Dendritic cell treated with granulocyte-macrophage colony-stimulating factor and Interleukin-4, amounts not matched to agents 40 ng/mL and 50 ng/mL, for 4 days (primary cell): ENCODE measurements around the gene CYS1.

Source experiments
- H3K27ac Mint-ChIP-seq: one replicate; pipeline ENCODE4 v1.8.0; 2022; ENCODE audit warnings: mild to moderate bottlenecking, mixed read lengths
- H3K27me3 Mint-ChIP-seq: one replicate; pipeline ENCODE4 v1.8.0; 2022; ENCODE audit warnings: mild to moderate bottlenecking, mixed read lengths
- H3K36me3 Mint-ChIP-seq: one replicate; pipeline ENCODE4 v1.8.0; 2022; ENCODE audit warnings: low read depth, mixed read lengths
- H3K4me1 Mint-ChIP-seq: one replicate; pipeline ENCODE4 v1.8.0; 2022; ENCODE audit warnings: low read depth, mixed read lengths
- H3K4me3 Mint-ChIP-seq: one replicate; pipeline ENCODE4 v1.8.0; 2022; ENCODE audit warnings: mild to moderate bottlenecking, moderate library complexity, mixed read lengths
- H3K9me3 Mint-ChIP-seq: one replicate; pipeline ENCODE4 v1.8.0; 2022; ENCODE audit warnings: mixed read lengths
- intact Hi-C: fragments of 100-400 bp; cut with micrococcal nuclease; formaldehyde crosslinking; loops from one replicate; pipeline ENCODE4 v1.15.0; 2022

CYS1 gene

GRCh38 chr2:10079870-10080535 is at the start of gene CYS1:
Gene CYS1 (minus strand): TSS chr2:10080411. CDS start chr2:10080223, 188 bp downstream.
- H3K27me3 Mint-ChIP-seq = peaks cover 87% of the 10 kb centered on the region
- no peaks in the 10 kb centered on the region for H3K9me3 Mint-ChIP-seq
- peaks cover 10% of the 10 kb centered on the region for H3K4me1 Mint-ChIP-seq
- H3K27ac Mint-ChIP-seq = no peak within 1 kb of the TSS
- no peaks in the 10 kb centered on the region for H3K36me3 Mint-ChIP-seq
- H3K4me3 Mint-ChIP-seq = peak within 1 kb of the TSS; percentile 55
- intact Hi-C loops = loop anchor here (10.0 kb wide), 1 partner anchor 585 kb away; no protein-coding TSS in a partner anchor

GRCh38 chr2:10129490-10129889 is 49.3 kb upstream of the CYS1 start:
- H3K4me1 Mint-ChIP-seq = peaks cover 23% of the 10 kb centered on the region
- H3K9me3 Mint-ChIP-seq = no peaks in the 10 kb centered on the region
- no peak overlapping the region for H3K27ac Mint-ChIP-seq

DNA sequence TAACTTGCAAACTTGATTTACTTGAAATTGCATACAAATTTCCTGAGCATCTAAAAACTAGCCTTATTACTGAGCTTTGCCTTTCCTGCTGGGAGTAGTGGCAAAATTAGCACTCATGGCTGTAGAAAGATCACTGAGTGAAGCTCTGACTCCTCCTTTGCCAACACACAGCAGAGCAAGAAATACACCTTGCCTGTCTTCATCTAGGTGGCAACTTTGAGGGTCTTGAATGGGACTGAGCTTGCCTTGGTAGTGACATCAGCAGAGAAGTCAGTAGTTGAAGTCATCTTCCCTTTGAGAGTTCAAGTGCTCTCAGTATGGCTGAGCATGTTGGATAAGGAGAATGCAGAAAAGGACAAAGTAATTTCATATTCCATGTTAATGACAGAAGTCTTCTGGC is 48.2 kb upstream of the CYS1 start:
- intact Hi-C loops = loop anchor here (10.0 kb wide), 1 partner anchor 686 kb away; the partner anchor contains the start of gene PDIA6
- Mint-ChIP-seq H3K27ac (no peak overlapping the region), H3K4me1 (peaks cover 30% of the 10 kb centered on the region), H3K4me3 (no peak overlapping the region), H3K27me3 (peaks cover 4% of the 10 kb centered on the region), H3K36me3 (no peaks in the 10 kb centered on the region), H3K9me3 (no peaks in the 10 kb centered on the region)

More at GRCh38 chr2:10129490-10129889, 49.3 kb upstream of the CYS1 start:
- Mint-ChIP-seq H3K36me3 (no peaks in the 10 kb centered on the region), H3K4me3 (no peak overlapping the region), H3K27me3 (no peaks in the 10 kb centered on the region)
- intact Hi-C loops = loop anchor here (10.0 kb wide), 1 partner anchor 685 kb away; the partner anchor contains the start of gene PDIA6

DNA sequence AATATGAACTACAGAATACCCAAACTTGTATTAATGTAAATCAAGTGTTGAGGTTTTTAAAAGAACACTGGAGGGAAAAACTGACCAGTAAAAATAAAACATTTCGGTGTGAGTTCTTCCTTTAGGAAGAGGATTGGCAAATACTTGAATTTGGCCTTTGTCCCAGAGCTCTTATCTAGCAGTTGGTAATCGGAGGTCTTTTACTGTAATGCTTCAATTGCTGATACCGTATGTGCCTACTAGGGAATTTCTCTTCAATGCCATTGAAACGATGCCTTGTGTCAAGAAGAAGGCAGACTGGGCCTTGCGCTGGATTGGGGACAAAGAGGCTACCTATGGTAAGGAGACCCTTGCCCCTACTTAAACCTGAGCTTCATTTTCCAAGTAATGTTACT is 46.4 kb upstream of the CYS1 start:
- Mint-ChIP-seq H3K27ac (no peak overlapping the region), H3K4me1 (peaks cover 43% of the 10 kb centered on the region), H3K4me3 (no peak overlapping the region), H3K9me3 (no peaks in the 10 kb centered on the region), H3K27me3 (peaks cover 8% of the 10 kb centered on the region), H3K36me3 (no peaks in the 10 kb centered on the region)
- intact Hi-C loops = loop anchor here (10.0 kb wide), 1 partner anchor 688 kb away; the partner anchor contains the start of gene PDIA6

DNA sequence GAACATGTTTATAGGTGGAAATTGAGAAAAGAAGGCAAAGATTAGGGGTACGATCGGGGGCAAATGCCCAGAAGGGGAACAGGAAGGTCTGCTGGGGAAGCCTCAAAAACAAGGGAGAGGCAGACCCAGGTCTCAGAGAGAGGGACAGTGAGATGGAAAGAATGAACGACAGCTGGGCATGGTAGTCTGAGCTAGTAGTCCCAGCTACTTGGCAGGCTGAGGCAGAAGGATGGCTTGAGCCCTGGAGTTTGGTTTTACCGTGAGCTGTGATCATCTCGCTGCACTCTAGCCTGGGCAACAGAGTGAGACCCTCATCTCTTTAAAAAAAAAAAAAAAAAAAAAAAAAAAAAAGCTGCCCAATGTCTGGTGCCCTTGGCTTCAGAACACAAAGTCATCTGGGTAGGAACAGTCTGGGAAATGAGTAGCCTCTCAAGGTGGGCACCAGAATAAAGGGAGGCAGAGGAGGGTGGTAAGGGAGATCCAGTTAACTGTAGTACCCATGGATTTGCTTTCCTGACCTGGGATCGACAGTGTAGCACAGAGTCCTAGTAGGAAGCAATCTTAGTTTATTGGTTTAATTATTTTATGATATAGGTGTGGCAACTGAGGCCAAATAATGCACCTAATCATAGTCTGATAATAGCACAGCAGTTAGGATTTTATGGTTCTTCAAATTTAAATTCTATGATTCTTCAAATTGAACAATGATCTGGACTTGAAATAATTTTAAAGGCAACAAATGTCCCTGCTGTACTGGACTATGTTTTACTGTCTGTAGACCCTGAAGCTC is 45.8 kb upstream of the CYS1 start:
- Mint-ChIP-seq H3K4me1 (peaks cover 49% of the 10 kb centered on the region), H3K36me3 (no peaks in the 10 kb centered on the region), H3K4me3 (no peak overlapping the region), H3K9me3 (no peaks in the 10 kb centered on the region), H3K27ac (no peak overlapping the region), H3K27me3 (peaks cover 8% of the 10 kb centered on the region)
- intact Hi-C loops = loop anchor here (10.0 kb wide), 1 partner anchor 689 kb away; the partner anchor contains the start of gene PDIA6

DNA sequence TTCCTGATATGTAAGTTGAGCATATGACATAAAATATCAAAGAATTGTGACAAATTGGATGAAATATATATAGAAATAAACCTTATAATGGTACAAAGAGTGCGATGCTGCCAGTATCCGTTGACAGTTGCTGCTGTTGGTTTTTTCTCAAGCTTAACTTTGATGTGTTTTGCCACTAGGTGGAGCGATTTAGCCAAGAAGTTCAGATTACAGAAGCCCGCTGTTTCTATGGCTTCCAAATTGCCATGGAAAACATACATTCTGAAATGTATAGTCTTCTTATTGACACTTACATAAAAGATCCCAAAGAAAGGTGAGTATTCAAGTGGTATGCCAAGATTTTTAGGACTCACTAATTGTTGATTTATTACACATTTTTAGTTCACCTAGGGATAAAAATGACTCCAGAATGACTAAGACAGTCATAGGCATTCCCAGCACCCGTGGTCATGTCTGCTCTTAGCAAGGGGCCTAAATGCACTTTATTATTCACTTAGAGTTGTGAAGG is 44.4 kb upstream of the CYS1 start:
- intact Hi-C loops = loop anchor here (1.0 to 10.0 kb wide), 3 partner anchors 311 to 690 kb away; partner anchors contain the start of gene PDIA6
- Mint-ChIP-seq H3K4me1 (peaks cover 52% of the 10 kb centered on the region), H3K4me3 (no peak overlapping the region), H3K27ac (no peak overlapping the region), H3K36me3 (peaks cover 6% of the 10 kb centered on the region), H3K9me3 (no peaks in the 10 kb centered on the region), H3K27me3 (peaks cover 8% of the 10 kb centered on the region)

- no peak overlapping the region for H3K27ac Mint-ChIP-seq
- peaks cover 8% of the 10 kb centered on the region for H3K27me3 Mint-ChIP-seq
- intact Hi-C loops = loop anchor here (1.0 to 10.0 kb wide), 3 partner anchors 162 to 692 kb away; partner anchors contain the start of gene PDIA6
- peaks cover 6% of the 10 kb centered on the region for H3K36me3 Mint-ChIP-seq
- H3K4me3 Mint-ChIP-seq = peak overlapping the region; percentile 79
- H3K9me3 Mint-ChIP-seq = no peaks in the 10 kb centered on the region
- peaks cover 48% of the 10 kb centered on the region for H3K4me1 Mint-ChIP-seq
These were observed 43.1 kb upstream of the CYS1 start for GRCh38 chr2:10123281-10123680.

DNA sequence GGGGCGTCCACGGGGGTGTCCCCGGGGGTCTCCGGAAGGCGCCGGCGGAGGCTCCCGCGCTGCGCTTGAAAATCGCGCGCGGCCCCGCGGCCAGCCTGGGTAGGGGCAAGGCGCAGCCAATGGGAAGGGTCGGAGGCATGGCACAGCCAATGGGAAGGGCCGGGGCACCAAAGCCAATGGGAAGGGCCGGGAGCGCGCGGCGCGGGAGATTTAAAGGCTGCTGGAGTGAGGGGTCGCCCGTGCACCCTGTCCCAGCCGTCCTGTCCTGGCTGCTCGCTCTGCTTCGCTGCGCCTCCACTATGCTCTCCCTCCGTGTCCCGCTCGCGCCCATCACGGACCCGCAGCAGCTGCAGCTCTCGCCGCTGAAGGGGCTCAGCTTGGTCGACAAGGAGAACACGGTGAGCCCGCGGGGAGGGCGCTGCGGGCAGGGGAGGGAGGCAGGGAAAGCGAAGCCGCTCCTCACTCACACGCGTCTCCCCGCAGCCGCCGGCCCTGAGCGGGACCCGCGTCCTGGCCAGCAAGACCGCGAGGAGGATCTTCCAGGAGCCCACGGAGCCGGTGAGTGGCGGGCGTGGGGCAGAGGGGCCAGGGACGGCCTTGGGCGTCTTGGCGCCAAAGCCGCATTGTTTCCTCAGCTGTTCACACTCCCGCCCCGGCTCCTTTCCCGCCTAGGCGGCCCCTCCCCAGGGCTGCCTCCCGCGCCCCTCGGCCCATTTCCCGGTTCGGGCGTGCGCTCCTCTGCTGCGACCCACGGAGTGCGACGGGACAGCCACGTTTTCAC is 42.5 kb upstream of the CYS1 start, which contains the start of gene RRM2:
TSS of gene RRM2 (plus strand) at position 240 of the 781 bp plus-strand sequence. CDS start at position 300, 60 bp downstream.
- peaks cover 6% of the 10 kb centered on the region for H3K36me3 Mint-ChIP-seq
- H3K27ac Mint-ChIP-seq = no peak within 1 kb of the TSS
- H3K9me3 Mint-ChIP-seq = no peaks in the 10 kb centered on the region
- peak within 1 kb of the TSS; percentile 79 for H3K4me3 Mint-ChIP-seq
- intact Hi-C loops = loop anchor here (1.0 to 10.0 kb wide), 3 partner anchors 163 to 692 kb away; partner anchors contain the start of gene PDIA6
- peaks cover 8% of the 10 kb centered on the region for H3K27me3 Mint-ChIP-seq
- H3K4me1 Mint-ChIP-seq = peaks cover 46% of the 10 kb centered on the region

DNA sequence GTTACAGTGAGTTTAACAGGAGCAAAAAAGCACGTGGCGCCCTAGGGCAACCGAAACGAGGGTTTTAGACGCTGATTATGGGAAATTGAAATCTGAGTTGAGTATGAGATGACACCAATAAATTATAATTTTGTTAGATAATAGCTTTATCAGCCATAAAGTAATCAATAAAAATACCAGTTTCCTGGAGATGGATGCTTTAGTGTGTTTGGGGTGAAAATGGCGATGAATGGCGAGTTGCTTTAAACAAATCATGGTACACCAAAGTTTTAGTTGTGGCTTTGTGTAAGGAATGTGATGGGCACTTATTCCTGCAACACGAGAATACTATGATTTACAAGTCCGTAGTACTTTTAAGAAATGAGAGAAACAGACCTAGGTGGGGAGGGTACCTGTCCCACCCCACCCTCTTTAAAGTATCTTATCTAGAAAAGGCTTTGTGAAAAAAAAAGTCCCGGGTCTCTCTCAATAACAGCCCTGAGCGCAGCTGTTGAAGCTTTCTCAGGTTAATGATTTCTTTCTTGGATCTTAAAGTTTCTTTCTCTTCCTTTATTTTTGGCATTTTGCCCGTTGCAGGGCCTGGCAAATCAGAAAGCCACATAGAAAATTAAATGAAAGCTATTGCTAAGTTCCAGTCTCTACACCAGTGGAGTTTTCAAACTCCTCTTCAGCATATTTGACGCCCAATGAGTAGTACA is 40.8 kb upstream of the CYS1 start:
- peaks cover 46% of the 10 kb centered on the region for H3K4me1 Mint-ChIP-seq
- intact Hi-C loops = loop anchor here (5.0 to 10.0 kb wide), 2 partner anchors 546 to 694 kb away; partner anchors contain the start of gene PDIA6
- peak overlapping the region; percentile 87 for H3K27ac Mint-ChIP-seq
- no peaks in the 10 kb centered on the region for H3K9me3 Mint-ChIP-seq
- H3K4me3 Mint-ChIP-seq = peak overlapping the region; percentile 99
- H3K27me3 Mint-ChIP-seq = peaks cover 8% of the 10 kb centered on the region
- peaks cover 6% of the 10 kb centered on the region for H3K36me3 Mint-ChIP-seq

DNA sequence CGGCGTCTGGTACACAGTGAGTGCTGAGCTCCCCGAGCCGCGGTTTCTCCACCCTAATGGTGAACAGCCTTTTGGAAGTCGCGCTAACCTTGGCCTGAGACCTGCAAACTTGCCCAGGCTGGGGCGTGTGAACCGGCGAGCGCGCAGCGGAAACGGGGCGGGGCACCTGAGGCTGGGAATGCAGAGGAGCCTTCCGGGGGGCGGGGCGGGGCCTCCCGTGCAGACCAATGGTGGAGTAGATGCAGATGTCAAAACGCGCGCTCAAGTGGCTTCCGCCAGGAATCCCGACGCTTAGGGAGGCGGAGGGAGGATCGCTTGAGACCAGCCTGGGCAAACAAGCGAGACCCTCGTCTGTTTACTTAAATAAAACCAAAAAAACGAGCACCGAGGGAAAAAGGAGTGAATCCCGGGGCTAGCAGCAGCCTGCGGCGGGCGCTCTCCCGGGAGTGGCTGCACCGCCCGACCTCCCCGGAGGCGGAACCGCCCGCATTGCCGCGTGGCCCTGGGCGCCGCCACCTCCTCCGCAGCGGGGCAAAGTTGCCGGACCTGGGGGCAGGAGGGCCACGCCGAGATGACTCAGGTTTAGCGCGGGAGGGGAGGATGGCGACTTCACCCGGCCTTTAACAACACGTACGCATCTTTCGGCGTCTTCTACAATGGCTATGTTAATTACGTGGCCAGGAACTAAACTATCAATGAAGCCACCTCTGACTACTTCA is 40.1 kb upstream of the CYS1 start:
- H3K4me1 Mint-ChIP-seq = peaks cover 40% of the 10 kb centered on the region
- no peaks in the 10 kb centered on the region for H3K9me3 Mint-ChIP-seq
- H3K27ac Mint-ChIP-seq = peak overlapping the region; percentile 87
- peaks cover 8% of the 10 kb centered on the region for H3K27me3 Mint-ChIP-seq
- intact Hi-C loops = loop anchor here (5.0 to 10.0 kb wide), 2 partner anchors 547 to 694 kb away; partner anchors contain the start of gene PDIA6
- peaks cover 6% of the 10 kb centered on the region for H3K36me3 Mint-ChIP-seq
- H3K4me3 Mint-ChIP-seq = peak overlapping the region; percentile 99

GRCh38 chr2:10119601-10120157 is 39.5 kb upstream of the CYS1 start:
- Mint-ChIP-seq H3K36me3 (peaks cover 6% of the 10 kb centered on the region), H3K27ac (peak overlapping the region; percentile 87), H3K4me1 (peaks cover 34% of the 10 kb centered on the region), H3K27me3 (peaks cover 8% of the 10 kb centered on the region), H3K9me3 (no peaks in the 10 kb centered on the region), H3K4me3 (peak overlapping the region; percentile 99)
- intact Hi-C loops = loop anchor here (5.0 to 10.0 kb wide), 2 partner anchors 548 to 695 kb away; partner anchors contain the start of gene PDIA6

DNA sequence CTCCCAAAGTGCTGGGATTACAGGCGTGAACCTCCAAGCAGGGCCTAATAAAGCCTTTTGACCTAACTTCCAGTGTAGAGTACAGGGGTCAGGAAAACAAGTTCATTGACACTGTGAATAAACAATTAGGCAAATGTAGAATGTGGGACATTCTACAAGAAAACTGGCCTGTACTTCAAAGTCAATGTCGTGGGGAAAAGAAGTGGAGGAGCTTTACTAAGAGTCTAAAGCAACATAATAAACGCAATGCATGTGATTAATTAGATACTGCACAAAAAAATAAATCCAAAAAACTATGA is 38.8 kb upstream of the CYS1 start:
- Mint-ChIP-seq H3K9me3 (no peaks in the 10 kb centered on the region), H3K27ac (no peak overlapping the region)

More for the DNA sequence above, 38.8 kb upstream of the CYS1 start:
- peaks cover 8% of the 10 kb centered on the region for H3K27me3 Mint-ChIP-seq
- H3K4me3 Mint-ChIP-seq = no peak overlapping the region
- peaks cover 32% of the 10 kb centered on the region for H3K4me1 Mint-ChIP-seq
- intact Hi-C loops = no loop called here
- peaks cover 6% of the 10 kb centered on the region for H3K36me3 Mint-ChIP-seq
